HG03571 (cell line): ENCODE measurements around the gene HACD1.

ENCODE experiments used
- ATAC-seq: cut with Tn5 transposase; IDR thresholded peaks from one replicate; pipeline ENCODE4 v1.9.1; 2021; ENCODE audit not compliant: unreplicated experiment

Gene HACD1, protein sequence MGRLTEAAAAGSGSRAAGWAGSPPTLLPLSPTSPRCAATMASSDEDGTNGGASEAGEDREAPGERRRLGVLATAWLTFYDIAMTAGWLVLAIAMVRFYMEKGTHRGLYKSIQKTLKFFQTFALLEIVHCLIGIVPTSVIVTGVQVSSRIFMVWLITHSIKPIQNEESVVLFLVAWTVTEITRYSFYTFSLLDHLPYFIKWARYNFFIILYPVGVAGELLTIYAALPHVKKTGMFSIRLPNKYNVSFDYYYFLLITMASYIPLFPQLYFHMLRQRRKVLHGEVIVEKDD

DNA sequence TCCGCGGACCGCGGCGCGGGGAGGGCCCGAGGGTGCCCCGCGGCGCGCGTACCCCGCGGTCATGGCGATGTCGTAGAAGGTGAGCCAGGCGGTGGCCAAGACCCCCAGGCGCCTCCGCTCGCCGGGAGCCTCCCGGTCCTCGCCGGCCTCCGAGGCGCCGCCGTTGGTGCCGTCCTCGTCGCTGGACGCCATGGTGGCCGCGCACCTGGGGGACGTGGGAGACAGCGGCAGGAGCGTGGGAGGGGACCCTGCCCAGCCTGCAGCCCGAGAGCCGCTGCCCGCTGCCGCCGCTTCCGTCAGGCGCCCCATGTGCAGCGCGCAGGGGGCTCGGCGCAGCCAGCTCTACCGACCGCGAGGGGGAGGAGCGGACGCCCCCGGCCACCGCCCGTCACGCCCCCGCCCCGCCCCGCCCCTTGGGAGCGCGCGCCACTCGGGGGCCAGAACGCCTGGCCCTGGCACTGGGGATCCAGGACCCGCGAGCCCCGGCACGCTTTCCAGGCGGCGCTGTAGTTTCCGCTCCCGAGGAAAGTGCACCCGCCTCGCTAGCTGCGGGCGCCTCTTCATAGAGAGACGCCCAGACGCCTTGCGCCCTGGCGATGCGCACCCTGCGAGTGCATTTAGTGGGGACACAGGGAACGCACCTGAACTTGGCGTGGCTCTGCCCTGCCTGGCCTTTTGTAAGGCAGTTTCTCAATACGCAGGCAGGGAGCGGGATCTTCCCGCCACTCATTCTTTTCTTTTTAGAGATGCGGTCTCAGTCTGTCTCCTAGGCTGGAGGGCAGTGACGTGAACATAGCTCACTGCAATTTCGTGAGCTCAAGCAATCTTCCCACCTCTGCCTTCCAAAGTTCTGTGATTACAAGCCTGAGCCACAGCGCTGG lies at the start of gene HACD1:
TSS of gene HACD1 (minus strand) at position 344 of the 881 bp plus-strand sequence. CDS start at position 309, 35 bp downstream.
- ATAC-seq: peak; percentile 65

DNA sequence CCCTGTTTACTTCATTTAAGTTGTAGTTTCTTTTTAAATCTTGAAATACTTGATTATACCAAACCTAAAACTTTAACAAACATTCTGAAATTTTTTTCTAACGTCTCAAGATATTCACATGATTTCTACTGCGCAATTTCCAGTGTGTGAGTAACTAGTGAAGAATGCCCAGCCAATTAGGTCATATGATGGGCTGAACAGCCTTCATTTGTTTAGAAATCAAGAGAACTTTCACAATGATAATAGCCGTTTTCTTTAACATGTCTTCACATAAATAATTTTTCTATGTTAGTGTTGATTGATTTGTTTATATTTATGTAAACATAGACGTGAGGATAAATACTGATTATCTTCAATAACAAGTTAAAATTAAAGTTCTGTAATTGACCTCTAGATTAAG lies 48.6 kb upstream of the HACD1 start:
- no peak for ATAC-seq

DNA sequence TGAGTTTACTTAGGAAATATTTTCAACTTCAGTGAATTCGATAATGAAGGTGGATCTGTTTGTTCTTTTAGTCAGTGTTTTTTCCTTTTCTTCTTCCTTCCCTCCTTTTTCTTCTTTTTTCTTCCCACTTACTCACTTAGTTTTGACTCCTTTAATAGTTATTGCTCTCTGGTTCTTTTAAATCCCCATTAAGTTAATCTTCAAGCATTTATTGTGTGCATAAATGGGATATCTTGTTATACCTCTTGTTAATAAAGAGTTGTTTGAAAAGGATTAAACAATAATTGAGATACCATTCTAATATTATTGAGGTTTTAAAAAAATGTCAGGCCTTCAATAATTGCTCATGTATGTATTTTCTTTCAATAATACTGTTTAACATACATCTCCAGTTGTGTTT lies 46.3 kb upstream of the HACD1 start:
- no peak for ATAC-seq

DNA sequence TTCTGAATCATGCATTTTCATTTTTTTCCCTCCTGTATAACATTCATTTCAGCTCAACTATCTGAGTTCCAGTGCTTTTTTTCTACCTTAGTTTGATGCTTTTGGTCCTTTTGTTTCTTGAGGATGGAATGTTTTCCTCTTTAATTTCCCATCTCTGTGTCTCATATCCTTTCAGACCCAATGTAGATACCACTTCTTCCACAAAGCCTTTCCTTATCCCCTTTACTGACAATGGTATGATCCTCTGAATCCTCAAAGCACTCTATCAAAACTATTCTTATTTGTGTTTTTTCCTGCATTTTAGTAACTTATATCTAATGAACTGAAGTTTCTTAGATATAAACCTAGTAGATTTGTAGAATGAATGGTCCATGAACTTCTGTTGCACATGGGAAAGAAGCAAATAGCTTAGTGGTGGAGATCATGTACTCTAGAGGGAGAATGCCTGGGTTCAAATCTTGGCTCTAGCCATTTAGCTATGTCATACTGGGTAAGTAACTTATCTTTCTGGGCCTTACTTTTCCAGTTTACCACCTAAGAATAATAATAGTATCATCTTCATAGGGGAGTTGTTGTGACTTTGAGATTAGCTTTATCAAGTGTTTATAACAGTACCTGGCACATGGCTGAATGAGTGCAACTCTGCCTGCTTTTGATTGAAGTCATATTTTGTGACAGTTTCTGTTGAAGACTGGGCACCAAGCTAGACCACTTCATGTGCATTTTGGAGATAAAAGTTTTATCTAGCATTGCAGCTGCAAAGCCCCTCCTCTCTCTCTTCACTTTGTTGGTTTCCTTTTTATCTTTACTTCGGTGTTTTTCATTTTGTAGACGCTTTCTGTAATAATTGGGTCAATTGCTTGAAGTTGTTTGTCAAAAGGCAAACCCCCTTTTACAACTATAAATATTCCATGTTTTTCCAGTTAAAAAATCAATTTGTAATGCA lies 45.3 kb upstream of the HACD1 start:
- no peak for ATAC-seq

DNA sequence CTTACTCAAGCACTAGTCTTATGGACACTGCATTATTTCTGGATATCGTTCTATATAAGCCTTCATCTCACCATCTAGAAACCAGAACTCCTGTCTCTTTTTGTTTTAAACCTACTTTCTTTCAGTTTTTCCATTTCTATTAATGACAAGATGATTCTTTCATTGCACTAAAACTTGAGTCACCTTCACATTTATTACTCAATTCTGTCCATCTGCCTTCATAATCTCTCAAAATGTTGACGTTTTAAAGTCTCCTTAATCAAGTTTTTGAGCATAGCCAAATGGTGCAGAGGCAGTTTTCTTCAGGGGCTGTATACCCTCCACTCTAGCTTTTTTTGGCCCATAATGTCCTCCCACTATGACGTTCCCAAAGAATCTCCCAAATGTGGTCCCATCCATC lies 44.3 kb upstream of the HACD1 start:
- no peak for ATAC-seq

DNA sequence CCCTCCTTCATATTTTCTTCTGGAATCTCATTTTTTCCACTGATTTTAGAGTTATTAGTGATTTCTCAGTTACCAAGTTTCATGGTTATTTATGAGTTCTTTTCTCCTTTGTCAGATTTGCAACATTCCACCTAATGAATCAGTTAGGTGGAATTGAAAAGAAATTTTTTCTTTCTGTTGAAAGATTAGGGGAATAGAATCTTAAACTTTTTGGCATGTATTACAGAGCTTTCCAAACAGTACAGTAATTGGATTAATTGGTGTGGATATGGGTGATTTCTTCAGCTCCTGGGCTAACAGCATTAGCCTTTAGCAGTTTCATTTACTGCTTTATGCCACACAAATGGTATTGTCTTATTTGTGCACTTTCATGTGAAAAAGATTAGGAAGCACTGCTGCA lies 43.7 kb upstream of the HACD1 start:
- ATAC-seq: no peak

DNA sequence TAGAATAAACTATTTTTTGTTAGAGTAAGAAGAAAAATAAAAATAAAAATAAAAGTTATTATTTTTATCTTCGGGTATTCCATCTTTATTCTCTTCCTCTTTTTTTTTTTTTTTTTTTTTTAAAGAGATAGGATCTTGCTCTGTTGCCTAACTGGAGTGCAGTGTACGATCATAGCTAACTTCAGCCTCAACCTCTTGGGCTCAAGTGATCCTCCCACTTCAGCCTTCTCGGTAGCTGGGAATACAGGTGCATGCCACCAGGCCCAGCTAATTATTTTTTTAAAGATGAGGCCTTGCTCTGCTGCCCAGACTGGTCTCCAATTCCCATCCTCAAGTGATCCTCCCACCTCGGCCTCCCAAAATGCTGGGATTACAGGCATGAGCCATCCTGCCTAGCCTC lies 42.2 kb upstream of the HACD1 start:
- no peak for ATAC-seq

DNA sequence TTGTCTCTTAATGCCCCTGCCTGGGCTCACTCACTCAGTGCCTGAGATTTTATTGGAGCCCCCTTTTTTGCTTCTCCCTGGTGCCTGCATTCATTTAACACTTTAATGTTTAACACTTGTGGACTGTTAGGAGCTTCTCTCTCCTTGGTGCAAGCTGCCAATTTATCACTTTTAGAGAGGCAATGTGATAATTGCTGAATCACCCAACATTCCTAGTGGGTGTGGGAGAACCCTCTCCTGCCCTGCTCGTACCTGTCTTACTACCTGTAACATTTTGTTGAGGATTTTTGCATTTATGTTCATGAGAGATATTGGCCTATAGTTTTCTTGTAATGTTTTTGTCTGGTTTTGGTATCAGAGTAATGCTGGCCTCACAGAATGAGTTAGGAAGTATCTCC lies 39.9 kb upstream of the HACD1 start:
- ATAC-seq: no peak

DNA sequence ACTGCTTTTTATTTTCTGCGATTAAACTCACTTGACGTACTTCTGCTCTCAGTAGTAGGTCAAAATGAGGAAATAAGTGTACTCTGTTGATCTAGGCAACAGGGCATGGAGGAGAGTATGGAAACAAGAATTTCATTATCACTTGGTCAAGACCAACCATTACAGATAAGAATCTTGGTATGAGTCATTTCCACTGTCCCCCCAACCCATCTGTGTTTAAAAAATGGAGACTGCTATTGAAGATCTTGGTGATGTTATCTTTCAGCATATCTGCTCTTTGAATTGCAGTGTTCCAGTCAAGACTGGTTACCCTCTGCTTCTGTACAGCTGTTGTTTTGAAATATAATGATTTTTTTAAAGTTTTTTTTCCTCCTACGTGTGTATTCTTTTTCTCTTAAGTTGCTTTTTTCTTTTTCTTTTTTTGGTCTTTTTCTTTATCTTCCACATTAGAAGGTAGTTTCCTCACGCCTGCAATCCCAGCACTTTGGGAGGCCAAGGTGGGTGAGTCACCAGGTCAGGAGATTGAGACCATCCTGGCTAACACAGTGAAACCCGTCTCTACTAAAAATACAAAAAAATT lies 38.5 kb upstream of the HACD1 start:
- ATAC-seq: peak; percentile 91

DNA sequence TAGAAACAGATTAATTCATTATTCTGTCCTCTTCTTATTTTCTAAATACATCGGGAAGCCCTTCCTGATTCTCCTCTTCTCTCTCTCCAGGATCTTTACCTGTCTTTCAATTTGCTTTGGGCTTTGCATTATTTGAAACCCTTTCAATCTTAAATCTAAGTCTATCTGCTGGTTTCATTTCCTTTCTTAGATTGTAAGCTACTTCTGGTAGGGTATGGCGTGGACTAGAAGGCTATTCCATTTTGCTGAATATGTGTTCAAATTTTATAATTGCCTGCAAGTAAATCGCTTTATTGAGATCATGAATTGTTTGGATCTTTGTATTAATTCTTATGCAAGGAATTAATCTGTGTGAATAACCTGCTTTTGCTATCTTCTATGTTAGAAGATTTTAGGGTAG lies 37.8 kb upstream of the HACD1 start:
- no peak for ATAC-seq

DNA sequence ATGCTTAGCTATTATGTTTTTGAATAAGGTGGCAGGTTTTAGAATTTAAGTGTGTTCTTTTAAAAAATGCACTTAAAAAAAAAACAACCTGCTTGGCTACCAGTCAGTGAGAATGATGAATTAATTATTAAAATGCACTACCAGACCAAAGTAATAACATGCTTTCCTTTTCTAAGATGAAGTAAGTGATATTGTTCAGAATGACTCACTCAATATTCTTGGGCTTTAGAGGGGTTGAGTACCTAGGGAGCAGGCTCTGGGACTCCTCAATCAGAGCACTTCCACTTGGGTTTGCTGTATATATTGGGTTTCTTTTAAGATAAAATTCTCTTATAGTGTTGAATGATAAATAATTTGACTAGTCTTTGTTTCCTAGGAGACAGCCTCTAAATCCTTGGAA lies 35.4 kb upstream of the HACD1 start:
- no peak for ATAC-seq

DNA sequence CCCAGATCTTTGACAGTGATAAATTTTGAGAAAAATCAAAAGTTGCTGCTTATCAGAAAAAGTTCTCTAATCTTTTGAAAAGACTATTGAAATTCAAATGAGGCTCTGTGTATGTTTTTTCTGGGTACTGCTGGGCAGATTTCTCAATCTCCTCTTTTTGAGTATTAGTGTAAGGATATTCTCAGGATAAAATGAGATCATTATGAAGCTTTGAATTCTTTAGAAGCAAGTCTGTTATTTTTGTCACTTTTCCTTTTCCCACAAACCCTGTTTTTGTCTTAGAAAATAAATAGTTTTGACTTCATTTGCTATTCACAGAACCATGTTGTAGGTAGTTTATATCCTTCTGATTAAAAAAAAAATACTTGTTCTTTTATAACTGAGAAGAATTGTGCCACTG lies 34.7 kb upstream of the HACD1 start:
- no peak for ATAC-seq

DNA sequence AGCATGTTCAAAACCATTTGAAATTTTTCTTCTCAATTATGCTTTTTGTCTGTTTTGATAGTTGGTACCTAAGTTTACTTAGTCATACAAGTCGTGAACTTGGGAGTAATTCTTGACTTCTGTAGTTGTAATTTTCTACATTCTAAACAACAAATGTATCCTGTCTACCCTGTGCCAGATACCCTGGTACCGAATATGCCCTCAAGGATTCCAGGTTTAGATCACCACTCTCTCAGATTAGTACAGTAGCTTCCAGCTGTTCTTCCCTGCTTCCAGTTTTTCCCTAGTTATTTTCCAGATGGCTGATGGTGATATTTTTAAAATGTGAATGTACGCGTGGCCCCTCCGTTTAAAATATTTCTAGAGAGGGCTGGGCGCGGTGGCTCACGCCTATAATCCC lies 33.2 kb upstream of the HACD1 start:
- no peak for ATAC-seq

DNA sequence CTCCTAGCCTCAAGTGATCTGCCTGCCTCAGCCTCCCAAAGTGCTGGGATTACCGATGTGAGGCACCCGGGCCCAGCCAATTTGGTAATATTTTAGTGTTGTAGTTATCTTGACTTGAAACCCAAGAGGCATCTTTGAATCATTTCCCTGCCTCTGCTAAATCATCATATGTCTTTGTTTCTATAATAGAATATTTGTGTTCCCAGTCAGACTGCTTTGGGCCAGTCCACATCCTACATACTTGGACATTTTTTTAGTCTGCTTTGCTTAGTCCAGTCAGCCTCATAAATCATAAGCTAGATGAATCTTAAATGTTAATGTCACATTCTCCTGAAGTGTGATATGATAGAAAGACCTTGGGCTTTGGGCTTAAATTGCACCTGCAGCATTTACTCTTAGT lies 32.7 kb upstream of the HACD1 start:
- ATAC-seq: no peak

DNA sequence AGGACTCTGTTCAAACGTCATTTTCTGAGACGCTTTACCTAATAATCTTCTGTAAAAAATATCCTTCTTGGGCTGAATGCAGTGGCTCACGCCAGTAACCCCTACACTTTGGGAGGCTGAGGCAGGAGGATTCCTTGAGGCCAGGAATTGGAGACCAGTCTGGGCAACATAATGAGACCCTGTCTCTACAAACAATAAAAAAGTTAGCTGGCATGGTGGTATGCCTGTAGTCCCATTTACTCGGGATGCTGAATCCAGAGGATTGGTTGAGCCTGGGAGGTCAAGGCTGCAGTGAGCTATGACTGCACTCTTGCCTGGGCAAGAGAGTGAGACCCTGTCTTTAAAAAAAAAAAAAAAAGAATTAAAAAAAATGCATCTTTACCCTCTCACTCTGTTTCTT lies 31.9 kb upstream of the HACD1 start:
- ATAC-seq: no peak

DNA sequence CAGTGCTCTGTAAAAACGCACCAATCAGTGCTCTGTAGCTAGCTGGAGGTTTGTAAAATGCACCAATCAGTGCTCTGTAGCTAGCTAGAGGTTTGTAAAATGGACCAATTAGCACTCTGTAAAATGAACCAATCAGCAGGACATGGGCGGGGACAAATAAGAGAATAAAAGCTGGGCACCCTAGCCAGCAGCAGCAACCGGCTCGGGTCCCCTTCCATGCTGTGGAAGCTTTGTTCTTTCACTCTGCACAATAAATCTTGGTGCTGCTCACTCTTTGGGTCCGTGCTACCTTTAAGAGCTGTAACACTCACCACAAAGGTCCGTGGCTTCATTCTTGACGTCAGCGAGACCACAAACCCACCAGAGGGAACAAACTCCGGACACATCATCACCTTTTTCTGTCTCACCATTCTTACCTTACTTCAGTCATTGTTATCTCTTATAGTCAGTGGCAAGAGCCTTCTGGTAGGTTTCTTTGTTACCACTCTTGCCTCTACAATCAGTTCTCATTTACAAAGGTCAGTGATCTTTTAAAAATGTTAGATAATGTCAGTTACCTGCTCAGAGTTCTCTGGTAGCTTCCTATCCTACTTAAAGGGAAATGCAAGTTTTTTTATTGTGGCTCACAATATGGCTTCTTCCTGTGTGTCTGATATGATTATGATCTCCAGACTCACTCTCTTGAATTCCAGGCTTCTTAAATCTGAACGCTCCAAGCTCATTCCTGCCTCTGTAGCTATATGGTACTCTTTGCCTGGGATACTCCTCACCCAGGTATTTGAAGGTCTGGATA lies 31.3 kb upstream of the HACD1 start:
- ATAC-seq: no peak

DNA sequence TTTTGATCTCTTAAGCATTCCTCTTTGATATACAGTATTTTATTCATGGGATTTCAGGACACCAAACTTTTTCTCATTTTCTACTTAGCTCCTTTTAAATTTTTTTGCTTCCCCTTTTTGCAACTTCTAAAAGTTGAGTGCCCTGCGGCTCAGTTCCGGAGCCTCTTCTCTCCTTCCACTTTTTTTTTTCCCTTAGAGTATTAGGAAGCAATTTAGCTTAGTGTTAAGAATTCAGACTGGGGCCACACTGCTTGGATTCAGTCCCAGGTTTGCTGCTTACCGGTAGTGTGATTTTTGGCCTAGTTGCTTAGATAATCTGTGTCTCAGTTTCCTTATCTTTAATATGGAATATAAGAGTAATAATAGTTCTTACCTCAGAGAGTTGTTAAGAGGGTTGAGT lies 30.2 kb upstream of the HACD1 start:
- ATAC-seq: no peak

DNA sequence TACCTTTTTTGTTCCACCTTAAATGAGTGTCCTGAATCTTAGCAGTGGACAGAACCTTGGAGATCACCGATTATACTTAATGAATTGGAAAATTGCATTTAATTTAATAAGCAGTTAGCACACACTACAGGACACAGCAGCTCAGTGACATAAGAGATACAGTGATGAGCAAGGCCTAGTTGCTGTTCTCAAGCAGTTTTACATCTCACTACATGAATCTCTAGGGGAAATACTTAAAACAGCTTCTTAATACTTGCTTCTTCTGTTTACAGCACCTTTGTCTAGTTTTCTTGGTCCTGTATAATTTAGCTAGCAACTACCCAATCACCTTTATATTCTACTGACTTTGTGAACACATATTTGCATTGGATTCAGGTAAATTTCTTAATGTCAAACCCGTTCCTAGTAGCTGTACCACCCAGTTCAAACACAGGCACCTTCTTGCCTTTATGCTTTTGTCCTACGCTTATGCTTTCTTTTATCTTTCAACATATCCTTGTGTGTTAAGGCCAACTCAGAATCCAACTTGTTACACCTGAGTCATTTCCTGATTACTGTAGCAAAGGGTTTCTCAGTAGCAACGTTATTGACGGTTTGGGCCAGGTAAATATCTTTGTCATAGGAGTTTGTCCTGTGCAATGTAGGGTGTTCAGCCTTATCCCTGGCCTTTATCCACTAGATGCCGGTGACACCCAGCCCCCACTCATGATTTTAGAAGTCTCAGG lies 28.6 kb upstream of the HACD1 start:
- ATAC-seq: no peak

DNA sequence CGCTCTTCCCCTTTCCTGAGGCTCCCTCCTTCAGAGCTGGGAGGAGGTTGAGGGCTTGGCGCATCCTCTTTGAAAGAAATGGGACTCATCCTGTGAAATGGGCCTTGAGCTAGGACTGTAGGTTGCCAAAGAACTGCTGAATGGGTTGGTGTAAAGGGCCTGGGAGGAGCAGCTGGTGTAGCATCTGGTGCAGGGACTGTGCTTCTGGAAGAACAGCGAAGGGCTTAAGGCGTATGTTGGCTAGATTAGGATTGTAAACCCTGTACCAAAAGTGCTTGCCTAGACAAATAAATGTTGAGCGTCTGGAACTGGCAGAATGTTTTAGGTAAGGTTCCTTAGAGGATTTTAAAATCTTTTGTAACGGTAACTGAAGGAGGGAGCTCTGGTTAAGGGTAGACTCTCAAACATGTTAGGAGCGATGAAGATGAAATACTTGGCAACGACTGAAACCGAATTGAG lies 27.3 kb upstream of the HACD1 start:
- peak; percentile 19 for ATAC-seq
